IPS DF 4.7 (cell line): Measurements from ENCODE around the gene CACNA1C.

Experiments
- DNase-seq: peaks from one replicate; pipeline ENCODE4 v3.0.0-alpha.2; 2013; ENCODE audit warnings: low spot score; ENCODE audit errors: extremely low read depth

CACNA1C gene

DNA sequence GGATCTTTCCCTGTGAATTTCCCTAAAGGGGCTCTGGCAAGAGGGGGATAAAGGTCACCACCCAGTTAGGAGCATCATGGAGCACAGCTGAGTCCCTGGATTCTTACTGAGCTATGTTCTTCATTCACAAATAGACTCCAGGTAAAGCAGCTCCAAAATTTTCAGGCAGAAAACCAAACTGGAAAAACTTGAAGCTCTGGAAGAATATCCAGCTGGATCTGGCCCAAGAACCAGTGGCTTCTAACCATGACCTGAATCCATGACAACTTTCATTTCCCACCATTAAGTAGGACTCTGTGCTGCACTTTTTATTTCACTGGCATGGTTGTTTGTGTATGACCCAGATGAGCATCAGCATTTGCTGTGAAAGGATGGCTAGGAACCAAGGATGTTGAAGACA, 561.6 kb downstream of the CACNA1C start:
- no peak for DNase-seq

DNA sequence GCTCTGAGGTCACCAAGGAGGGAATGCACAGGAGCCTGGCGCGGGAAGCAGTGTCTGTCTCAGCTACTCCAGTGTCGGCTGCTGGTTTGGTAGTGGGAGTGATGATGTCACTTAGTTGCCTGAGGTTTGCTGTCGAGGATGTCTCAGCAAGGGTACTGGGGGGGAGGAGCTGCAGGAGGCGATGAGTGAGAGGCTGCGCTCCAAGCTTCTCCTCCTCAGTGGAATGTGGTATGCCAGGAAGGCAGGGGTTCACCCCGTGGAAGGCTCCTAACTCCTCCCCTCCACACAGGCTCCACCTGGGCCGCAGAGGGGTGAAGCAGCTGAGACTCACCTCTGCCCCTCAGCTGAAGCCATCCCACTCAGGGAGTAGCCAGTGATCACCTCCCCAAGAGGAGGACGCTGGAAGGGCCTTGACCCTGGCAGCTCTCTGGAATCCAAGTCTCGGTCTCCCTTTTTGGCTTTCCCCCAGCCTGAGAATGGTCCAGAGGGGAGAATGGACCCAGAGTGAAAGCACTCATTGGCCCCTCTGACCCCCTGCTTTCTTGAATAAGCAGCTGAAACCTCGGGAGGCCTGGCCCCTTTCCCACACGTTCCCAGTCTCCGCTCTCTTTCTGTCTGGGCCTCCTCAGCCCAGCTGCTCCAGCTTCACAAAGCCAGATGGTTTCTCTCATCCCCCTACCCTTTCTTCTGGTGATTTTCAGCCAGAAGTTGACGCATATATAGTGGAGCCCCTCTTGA, 563.0 kb downstream of the CACNA1C start:
- DNase-seq, result no peak

DNA sequence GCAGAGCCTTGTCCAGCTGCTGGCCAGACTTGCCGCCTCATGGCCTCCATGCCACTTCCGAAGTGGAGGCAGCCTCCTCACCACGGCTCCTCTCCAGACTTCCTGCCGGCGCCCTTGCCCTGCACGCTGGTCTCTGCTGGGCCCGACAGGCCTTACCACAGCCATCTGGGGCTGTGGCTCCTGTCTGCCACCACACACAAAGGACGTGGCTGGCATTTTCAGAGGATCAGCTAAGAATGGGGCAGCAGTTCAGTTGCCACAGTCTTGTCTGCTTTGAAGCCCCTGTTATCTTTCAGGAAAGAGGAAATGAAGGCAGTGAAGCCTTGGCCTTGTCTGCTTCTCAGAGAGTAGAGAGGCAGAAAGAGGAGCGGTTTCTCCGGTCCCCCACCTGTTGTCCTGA, 564.0 kb downstream of the CACNA1C start:
- no peak for DNase-seq

DNA sequence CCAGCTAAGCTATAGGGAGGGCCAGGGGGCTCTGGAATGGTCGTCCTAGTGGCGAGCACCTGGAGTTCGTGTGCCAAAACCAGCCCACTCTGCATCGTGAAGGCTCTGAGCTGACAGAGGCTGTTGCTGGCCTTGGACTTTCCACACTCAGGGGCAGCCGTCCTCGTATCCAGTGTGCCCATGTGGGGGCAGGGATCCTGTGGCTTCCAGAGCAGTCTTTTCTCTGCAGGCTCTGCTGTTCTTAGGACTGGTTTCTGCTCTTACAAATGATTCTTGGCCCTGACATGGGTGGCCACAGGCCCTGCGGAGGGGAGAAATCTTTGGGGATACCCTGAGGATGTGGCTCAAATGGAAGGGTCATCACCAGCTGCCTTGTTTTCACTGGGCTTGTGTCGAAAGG, 564.6 kb downstream of the CACNA1C start:
- DNase-seq, result no peak

DNA sequence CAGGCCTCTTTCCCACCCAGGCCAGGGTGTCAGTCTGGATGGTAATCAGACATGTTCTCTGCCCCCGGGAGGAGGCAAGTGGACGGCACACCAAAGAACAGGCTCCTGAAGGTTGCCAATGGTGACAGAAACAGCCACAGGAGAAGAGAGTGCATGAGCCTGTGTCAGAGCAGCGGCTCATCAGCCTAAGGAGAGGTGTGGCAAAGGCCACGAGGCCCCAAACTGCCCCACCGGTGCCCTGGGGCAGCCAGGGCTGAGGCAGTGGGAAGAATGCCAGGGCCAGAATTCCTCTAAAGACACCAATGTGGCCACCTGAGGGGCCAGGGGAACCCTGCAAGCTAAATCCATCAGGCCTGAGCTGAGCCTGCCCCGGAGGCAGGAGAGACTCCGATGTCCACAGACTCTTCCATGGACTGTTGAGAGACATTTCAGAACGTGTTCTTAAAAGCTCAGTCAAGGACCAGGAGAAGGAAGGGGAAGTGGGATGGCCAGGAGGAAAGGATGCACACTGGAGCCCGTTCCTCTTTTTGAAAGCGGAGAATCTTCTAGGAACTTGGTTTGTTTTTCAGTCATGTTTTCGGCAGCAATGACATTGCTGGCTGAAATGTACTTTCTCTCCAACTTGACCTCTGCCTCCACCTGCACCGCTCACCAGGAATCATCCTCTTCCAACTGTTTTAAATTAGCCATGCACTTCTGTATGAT, 565.7 kb downstream of the CACNA1C start:
- DNase-seq, result no peak

DNA sequence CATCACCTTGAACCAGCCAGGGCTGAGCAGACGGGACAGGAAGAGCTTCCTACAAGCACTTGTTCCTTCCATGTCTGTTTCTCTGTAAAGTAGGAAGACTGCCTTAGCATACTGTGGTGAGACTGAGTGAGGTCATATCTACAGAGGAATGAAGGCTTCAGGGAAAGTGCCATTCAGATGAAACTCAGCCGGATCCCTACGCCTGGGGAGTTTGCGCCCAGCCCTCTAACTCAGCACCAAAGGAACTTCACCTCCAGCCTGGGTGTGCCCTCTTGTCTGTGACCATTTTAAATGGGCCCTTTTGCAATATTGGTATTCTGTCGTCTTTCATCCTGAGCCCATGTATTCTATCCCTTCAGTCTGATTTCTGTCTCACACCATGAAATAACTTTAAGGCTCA, 566.3 kb downstream of the CACNA1C start:
- no peak for DNase-seq

DNA sequence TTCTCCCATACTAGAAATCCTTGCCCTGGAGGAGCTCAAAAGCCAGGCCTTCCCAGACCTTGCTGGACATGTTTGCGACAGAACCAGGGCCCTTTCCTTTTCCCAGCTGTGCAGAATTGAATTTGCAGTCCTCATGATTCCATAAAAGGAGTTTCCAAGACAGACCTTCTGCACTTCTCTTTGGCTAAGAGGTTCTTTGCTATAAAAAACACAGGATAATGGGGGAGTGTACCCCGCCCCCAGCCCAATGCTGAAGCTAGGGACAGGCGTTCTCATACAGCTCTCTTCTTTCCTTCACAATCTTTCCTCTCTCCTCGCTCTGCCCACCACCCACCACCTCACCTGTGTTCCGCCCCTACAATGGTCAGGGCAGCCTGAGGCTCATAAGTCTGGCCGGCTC, 569.7 kb downstream of the CACNA1C start:
- no peak for DNase-seq

DNA sequence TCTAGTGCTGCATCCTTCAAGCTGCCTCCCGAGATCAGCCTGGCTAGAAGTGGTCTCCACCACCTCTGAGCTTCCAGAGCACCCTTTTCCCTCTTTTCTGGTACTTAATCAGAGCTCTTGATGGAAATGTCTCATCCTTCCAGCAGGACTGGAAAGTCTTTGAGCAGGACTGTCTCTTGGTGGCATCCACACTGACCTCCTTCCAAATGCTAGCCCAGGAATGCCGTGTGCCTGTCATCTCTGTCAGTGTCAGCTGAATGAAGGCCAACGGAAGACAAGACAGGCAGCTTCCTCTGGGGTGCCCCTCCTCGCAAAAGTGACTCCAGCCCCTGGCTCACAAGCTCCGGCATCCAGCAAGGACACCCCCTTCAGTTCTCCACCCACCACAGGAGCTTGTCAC, 570.7 kb downstream of the CACNA1C start:
- no peak for DNase-seq

DNA sequence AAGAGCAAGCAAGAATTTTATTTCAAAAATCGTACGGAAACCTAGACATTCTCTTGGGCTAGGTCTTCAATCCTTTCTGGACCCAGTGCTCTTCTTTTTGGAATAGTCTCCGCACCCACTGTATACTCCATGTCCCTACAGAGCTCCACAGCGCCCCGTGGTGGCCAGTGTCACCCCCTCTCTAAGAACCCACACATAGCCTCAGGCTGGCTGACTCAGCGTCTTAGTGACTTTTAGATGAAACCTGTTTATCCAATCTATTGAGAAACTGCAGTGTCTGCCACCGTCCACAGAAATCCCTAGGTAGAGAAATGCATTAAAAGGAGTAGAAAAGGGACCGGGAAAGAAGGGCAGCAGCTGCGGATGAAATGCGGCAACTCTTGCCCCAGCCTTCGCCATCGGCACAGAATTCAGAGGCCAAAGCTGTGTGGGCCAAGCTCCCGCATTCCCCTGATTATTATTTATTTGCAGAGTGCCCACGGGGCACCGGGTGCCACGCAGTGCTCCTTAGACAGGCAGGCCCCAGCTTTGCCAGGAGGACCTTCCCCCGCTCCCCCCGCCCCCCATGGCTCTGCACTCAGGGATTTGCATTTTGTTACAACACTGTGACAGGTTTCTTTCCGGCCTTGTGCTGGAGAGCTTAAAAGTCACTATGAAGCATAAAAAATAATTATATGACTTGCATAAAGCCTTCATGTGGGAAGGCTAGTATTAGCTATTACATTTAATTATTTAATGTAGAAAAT, 571.9 kb downstream of the CACNA1C start:
- DNase-seq, result peak; percentile 49

DNA sequence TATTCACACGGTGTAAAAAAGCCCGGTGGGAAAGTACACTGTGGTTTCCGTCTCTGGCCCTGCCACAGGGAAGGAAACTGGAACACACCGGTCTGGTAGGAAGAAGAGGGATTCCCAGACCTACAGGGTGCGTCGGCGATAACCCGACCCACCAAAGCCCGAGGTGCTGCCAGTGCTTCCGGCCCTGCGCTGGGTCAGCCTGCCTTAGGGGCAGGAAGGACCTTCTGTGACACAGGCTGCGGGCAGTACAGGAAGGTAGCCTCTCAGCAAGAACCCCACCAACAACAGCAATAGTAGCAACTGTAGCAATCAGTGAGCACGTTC, 572.5 kb downstream of the CACNA1C start:
- DNase-seq, result no peak

DNA sequence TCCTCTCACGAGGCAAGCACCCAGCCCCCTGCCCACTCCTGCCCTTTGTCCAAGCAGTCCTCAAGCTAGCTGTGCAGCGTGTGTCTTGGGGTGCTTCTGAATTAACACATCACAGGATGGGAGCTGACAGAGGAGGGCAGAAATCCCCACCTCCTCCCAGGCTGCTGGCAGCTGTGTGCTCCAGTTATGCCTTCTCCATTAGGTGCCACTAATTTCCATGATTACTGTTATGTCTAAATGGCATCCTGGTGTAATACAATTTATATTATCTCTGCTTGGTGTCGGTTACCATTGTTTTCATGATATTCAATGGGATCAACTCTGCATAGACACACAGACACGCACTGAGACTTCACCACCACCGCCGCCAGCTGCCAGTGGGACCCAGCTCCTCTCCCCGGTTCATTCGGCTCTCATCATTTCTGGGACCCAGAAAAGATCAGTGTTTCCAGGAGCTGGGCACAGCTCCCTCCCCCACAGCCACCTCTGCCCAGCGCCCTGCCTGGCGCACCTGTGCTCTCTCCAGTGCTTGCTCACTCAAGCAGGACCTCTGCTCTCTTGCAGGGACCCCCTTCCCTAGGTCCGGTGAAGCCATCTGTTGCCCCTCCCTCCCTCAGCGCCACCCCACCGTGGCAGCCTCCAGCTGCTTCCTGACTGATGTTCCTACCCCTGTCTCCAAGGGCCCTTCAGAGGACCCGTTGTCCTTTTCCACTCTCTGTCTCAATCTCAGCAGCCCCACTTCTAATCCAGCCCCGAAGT, 574.5 kb downstream of the CACNA1C start:
- DNase-seq, result no peak

DNA sequence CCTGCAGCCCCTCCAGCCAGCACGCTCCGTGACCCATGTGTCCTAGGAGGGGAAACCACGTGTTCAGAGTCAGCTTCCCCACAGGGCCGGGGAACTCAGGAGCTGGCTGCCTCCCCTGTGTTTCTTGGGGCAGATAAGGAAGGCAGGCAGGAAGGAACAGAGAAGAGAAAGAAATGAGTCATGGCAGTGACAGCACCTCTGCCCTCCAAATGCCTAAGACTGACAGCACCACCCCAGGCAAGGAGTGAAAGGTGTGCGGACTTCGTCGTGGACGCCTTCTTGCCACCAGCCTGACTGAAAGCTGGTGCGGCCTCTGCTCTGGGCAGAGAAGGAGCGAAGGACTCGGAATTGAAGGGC, 575.0 kb downstream of the CACNA1C start:
- no peak for DNase-seq

DNA sequence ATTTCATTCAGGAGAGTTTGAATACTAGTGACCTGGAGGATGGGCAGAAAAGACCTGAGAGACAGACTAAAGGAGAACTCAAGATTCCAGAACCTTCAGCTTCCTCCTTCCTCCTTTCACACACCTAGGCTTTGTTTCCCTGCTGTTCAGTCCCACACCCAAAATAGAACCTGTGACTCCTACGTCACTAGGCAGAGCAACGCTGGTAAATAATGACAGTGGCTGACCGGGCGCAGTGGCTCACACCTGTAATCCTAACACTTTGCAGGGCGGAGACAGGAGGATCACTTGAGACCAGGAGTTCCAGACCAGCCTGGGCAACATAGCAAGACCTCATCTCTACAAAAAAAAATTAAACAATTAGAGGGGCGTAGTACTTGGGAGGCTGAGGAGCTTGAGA, 575.6 kb downstream of the CACNA1C start:
- DNase-seq, result no peak

DNA sequence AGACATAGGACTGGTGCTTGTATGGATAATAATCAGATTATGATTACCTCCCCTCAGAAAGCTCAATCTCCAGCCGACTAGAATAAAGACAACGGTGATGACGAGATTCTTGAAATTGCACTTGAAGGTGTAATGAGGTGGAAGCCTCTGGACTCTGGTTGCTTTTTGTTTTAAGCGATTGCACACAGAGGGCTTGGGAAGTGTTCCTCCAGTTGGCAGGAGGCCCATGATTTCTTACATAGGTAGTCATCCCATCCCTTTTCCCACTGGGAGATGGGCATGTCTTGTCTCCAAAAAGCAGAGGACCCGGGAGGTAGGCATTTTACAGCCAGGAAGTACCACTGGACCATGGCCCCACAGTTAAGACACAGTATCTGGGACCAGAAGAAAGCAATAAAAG, 576.3 kb downstream of the CACNA1C start:
- DNase-seq, result no peak

DNA sequence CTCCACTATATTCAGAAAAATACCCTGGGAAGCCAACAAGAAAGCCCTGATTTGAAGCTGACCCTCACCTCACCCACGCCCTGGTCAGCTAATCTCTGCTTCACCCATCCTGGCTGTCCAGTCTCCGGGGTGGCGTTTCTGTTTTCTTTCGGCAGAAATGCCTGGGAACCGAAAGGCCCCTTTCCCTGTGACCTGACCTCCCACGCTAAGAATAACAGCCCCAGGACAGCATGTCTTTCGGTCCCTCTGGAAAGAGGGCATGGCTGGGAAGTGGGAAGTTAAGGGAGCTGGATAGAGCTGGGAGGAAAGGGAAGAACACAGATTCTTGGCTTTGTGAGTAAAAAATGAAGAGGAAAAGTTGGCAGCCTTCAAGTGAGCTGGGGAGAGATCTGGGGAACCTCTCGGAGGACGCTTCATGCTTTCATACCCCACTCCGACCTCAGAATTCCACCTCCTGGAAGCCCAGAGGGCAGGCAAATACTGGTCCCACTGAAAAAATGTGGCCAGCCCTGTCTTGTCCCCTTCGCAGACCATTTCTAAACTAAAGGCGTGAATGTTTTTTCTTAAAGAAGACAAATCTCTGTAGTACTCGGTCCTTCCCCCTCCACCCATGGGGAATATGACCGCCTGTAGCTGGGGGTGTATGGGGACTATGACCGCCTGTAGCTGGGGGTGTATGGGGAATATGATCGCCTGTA, 579.0 kb downstream of the CACNA1C start:
- no peak for DNase-seq

DNA sequence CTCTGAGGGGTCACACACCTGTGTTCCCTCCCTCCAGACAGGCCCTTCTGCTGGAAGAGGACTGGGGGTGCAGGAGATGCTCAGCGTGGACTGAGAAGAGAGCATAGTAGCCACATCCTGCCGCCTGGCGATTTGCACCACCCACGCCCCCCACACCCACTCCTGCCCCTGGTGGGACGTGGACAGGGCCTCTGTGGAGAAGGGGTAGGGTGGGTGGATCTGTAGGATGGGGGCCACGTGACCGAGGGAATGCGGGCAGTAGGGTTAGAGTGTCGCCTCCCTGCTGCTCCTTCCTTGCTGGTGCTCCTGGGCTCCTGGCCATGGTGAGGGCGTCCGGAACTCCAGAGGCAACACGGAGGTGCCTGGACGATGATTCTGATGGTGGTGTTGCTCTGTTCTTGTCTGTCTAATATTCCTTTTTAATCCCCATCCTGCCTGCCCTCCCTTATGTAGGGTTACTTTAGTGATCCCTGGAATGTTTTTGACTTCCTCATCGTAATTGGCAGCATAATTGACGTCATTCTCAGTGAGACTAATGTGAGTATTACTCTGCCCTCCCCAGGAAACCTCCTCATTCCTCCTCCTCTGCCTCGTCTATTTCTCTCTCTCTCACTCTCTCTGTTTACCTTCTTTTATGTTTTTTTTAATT, 580.5 kb downstream of the CACNA1C start:
- DNase-seq, result no peak

DNA sequence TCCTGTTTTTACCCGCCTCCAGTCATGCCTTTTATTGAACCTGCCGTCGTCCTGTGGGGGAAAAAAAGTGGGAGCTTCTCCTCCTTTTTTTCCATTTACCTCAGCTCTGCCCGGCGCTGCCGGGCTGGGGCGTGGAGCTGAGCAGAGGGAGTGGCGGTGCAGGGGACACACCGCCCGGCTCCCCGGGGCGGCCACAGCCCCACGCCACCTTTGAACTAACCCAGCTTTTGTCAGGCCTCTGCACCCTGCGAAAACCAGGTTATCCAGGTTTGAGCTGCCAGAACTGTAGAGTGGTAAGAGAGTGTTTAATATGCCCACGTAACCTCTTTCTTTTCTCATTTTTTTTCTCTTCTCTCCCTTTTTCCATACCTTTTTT, 581.0 kb downstream of the CACNA1C start:
- no peak for DNase-seq

DNA sequence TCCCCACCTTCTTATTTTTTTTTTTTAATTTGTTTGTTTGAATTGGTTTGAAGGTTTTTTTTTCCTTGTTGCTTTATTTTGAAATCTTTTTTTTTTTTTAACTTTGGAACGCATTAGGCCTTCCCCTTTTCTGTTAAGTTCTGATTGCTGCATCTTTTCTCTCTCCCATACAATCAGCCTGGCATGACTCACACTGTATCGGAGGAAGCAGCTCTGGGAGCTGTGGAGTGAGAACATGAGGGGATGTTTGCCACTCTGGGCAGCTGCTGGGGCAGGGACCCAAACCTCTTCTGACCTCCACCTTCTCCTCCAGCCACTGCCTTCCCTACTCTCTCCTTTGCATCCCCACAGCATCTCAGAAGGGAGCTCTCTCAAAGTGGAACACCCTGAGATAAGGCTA, 581.7 kb downstream of the CACNA1C start:
- DNase-seq, result no peak

DNA sequence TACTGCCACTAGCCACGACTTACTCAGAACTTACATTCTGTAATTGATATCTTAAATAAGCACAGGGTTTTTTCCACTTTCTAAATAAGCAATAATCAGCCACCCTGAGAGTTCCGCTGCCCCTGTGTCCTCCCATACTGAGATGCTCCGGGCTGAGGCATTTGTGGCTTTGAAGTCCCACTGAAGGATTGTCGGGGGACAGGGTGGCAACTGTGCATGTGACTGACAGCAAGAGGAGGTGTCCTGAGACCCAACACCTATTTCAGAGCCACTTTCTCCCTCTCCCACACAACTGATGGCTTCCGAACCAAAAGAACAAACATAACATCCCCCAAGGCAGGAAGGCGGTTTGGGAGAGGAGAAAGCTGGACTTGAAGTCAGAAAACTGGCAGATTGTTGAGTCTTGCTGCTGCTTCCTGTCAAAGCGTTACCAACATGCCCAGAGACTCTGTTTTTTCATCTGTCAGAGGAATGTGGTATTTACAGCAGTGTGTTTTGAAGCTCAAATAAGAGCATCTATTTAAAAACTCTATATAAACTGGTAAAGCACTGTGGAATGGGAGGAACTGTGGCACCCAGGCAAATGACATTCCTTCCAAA, 584.1 kb downstream of the CACNA1C start:
- DNase-seq, result no peak

DNA sequence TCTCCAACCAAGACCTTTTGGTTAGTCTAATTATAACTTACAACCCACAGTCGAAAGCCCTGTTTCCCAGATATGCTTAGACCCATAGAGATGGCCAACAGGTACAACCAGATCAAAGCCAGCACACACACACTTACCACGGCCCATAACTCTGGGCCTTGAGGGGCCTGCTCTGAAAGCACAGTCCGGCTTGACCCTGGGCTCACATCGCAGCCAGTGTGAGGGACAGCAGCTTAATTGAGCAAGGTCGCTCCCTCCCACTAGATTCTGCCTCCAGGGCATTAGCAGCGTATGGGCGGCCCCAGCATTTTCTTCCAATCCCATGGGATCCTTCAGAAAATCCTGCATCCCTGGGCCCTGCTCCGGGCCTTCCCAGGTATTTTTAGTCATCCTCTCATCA, 584.6 kb downstream of the CACNA1C start:
- DNase-seq, result no peak
